ENCODE measurements around the gene MTX1. TPM values are rescaled to one million over a fixed set of nuclear protein-coding genes. Genes with fewer than 3 reads are reported as not detected.
A peak's percentile ranks its signal among the peaks of the same experiment; 100 is the strongest.

MTX1 gene
- polyA plus RNA-seq, 1 of the 3 experiments (the other 2 are of a cell fraction) = 79.1 TPM

DNA sequence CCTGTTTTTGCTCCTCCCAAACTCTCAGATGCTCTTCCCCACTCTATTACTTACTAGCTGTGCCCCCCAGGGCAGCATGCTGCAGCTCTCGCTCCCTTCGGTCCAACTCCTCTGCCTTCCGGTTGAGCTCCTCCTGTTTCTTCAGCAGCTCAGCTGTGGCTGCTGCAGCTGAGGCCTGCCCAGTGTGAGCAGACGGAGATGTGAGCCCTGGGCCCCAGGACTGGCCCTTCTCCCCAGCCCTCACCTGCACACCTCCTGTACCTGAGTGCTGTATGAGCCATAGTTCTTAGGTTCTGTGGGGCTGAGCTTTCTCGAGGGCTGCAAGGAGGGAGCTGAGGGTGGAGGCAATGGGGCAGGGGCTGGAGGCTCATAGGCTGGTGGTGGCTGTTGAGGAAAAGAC, 51.8 kb downstream of the MTX1 start:
- Histone ChIP-seq H3K79me2 (ENCODE audit: insufficient read depth) (peaks cover 21% of the 10 kb centered on the region), H3K27ac (ENCODE audit: low read depth in 2 of 2, low read length in 1 of 2) (no peak overlapping the region), H3K4me3 (ENCODE audit: low read depth in 2 of 2, low read length in 1 of 2) (no peak overlapping the region), H3K27me3 (ENCODE audit: insufficient read depth) (no peaks in the 10 kb centered on the region), H2AFZ (ENCODE audit: low read depth) (no peak overlapping the region), H3K36me3 (replicated peaks in 1 of 2; ENCODE audit: control insufficient read depth in 1 of 2, insufficient read depth in 2 of 2, low read length in 1 of 2) (peaks cover 24 to 48% of the 10 kb centered on the region in 2 experiments), H3F3A (replicated peaks; ENCODE audit: insufficient read depth) (peaks cover 65% of the 10 kb centered on the region), H3K9me3 (no peaks in the 10 kb centered on the region), H4K20me1 (ENCODE audit: insufficient read depth) (no peaks in the 10 kb centered on the region), H3K9me2 (no peaks in the 10 kb centered on the region), H3K4me2 (peak overlapping the region; percentile 96), H3K9ac (no peak overlapping the region), H3K4me1 (ENCODE audit: control insufficient read depth in 1 of 2, insufficient read depth in 2 of 2, low read depth in 1 of 2, low read length in 1 of 2) (peaks cover 0 to 19% of the 10 kb centered on the region in 2 experiments; a peak in 2 of 4 replicates)
- WGBS (ENCODE audit: low lambda C conversion rate) = 94% methylated on average over 5 of the region's 5 CpGs
- CTCF ChIA-PET = interaction anchor here (0.6 to 4.4 kb wide), 6 partner anchors 9 to 86 kb away, joined by 3 to 66 read pairs (median 4); partner anchors contain the start of genes CLK2 and TRIM46
- DNase-seq = no peak
- TF ChIP-seq, protein P1, sequence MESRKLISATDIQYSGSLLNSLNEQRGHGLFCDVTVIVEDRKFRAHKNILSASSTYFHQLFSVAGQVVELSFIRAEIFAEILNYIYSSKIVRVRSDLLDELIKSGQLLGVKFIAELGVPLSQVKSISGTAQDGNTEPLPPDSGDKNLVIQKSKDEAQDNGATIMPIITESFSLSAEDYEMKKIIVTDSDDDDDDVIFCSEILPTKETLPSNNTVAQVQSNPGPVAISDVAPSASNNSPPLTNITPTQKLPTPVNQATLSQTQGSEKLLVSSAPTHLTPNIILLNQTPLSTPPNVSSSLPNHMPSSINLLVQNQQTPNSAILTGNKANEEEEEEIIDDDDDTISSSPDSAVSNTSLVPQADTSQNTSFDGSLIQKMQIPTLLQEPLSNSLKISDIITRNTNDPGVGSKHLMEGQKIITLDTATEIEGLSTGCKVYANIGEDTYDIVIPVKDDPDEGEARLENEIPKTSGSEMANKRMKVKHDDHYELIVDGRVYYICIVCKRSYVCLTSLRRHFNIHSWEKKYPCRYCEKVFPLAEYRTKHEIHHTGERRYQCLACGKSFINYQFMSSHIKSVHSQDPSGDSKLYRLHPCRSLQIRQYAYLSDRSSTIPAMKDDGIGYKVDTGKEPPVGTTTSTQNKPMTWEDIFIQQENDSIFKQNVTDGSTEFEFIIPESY (IDR thresholded peaks at IDR 0.05; ENCODE audit: borderline replicate concordance, low read depth) = no peak
- TF ChIP-seq NRF1 (IDR thresholded peaks at IDR 0.05; ENCODE audit: low read depth, low read length) (no peak), GABPA (IDR thresholded peaks at IDR 0.05; ENCODE audit: low read depth) (no peak), FOXJ3 (CRISPR knock-in tag; IDR thresholded peaks at IDR 0.05) (no peak), YY1 (IDR thresholded peaks at IDR 0.05; ENCODE audit: low read depth) (no peak), SIN3A (IDR thresholded peaks at IDR 0.05; ENCODE audit: borderline replicate concordance, low read depth, low read length) (no peak), GATA2 (CRISPR knock-in tag; IDR thresholded peaks at IDR 0.05) (no peak), MXI1 (IDR thresholded peaks at IDR 0.05; ENCODE audit: low read depth, low read length) (no peak), RAD21 (IDR thresholded peaks at IDR 0.05; ENCODE audit: low read length) (no peak), JUND (IDR thresholded peaks at IDR 0.05) (no peak), POLR2AphosphoS5 (IDR thresholded peaks at IDR 0.05; ENCODE audit: low read depth, low read length) (no peak), TAF1 (IDR thresholded peaks at IDR 0.05; ENCODE audit: borderline replicate concordance, low read depth, low read length) (no peak), NFIC (IDR thresholded peaks at IDR 0.05; ENCODE audit: borderline replicate concordance) (no peak), RXRA (IDR thresholded peaks at IDR 0.05; ENCODE audit: borderline replicate concordance, low read depth) (no peak)
- TF ChIP-seq, protein P2, sequence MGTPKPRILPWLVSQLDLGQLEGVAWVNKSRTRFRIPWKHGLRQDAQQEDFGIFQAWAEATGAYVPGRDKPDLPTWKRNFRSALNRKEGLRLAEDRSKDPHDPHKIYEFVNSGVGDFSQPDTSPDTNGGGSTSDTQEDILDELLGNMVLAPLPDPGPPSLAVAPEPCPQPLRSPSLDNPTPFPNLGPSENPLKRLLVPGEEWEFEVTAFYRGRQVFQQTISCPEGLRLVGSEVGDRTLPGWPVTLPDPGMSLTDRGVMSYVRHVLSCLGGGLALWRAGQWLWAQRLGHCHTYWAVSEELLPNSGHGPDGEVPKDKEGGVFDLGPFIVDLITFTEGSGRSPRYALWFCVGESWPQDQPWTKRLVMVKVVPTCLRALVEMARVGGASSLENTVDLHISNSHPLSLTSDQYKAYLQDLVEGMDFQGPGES (IDR thresholded peaks at IDR 0.05; ENCODE audit: low read depth, low read length) = no peak
- TF ChIP-seq, protein P3, sequence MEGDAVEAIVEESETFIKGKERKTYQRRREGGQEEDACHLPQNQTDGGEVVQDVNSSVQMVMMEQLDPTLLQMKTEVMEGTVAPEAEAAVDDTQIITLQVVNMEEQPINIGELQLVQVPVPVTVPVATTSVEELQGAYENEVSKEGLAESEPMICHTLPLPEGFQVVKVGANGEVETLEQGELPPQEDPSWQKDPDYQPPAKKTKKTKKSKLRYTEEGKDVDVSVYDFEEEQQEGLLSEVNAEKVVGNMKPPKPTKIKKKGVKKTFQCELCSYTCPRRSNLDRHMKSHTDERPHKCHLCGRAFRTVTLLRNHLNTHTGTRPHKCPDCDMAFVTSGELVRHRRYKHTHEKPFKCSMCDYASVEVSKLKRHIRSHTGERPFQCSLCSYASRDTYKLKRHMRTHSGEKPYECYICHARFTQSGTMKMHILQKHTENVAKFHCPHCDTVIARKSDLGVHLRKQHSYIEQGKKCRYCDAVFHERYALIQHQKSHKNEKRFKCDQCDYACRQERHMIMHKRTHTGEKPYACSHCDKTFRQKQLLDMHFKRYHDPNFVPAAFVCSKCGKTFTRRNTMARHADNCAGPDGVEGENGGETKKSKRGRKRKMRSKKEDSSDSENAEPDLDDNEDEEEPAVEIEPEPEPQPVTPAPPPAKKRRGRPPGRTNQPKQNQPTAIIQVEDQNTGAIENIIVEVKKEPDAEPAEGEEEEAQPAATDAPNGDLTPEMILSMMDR (IDR thresholded peaks at IDR 0.05) = no peak
- POLR2A ChIA-PET = interaction anchor here (0.6 to 1.5 kb wide), 3 partner anchors 9 to 64 kb away, joined by 3 read pairs; no protein-coding TSS in a partner anchor

All from SK-N-SH (cell line).